A549 (cell line): ENCODE measurements around the gene LIN37. TPM values are rescaled to one million over a fixed set of nuclear protein-coding genes. Genes with fewer than 3 reads are reported as not detected.

Experiments used
- ATAC-seq, 2 experiments: fragments of 200-7000 bp in 1 of 2; fragments of >200 bp in 1 of 2; cut with Nextera tagmentation in 1 of 2; cut with Tn5 transposase in 1 of 2; 3 replicates each; pipeline versions ENCODE4 v1.8.0 to v1.9.1; 2018 to 2020; ENCODE audit warnings: mild to moderate bottlenecking in 1 of 2, moderate library complexity in 1 of 2
- CTCF ChIA-PET: fragments of 300-600 bp; sonication (Branson Sonifier 250); formaldehyde crosslinking; extraction: SDS; loops from one replicate; lab custom pipeline; 2021; ENCODE audit warnings: antibody characterized with exemption, inconsistent platforms; lab: Yijun Ruan, JAX
- POLR2A ChIA-PET: fragments of 350-600 bp; formaldehyde crosslinking; extraction: SDS; loops from one replicate; lab custom pipeline; 2021; ENCODE audit warnings: antibody characterized with exemption, inconsistent platforms; lab: Yijun Ruan, JAX
- DNase-seq, 2 experiments: peaks; one replicate each; pipeline versions ENCODE4 v3.0.0 to v3.0.0-alpha.2; 2011 to 2016; ENCODE audit warnings: low read depth in 1 of 2, low spot score in 1 of 2
- FAIRE-seq: peaks from 2 replicates; lab custom pipeline; 2011; peaks lifted over from hg19 to GRCh38; lab: Jason Lieb, UNC
- H3K27ac ChIP-seq, 2 experiments: fragments of >200 bp; sonication (Bioruptor Twin); formaldehyde crosslinking; 3 replicates each; pipeline ENCODE4 v1.5.1; 2016 to 2017
- H3K4me1 ChIP-seq: fragments of >200 bp; sonication (Bioruptor Twin); formaldehyde crosslinking; 3 replicates; pipeline ENCODE4 v1.6.1; 2016
- H3K4me2 ChIP-seq: fragments of >200 bp; sonication (Bioruptor Twin); formaldehyde crosslinking; 3 replicates; pipeline ENCODE4 v1.6.1; 2016
- H3K4me3 ChIP-seq: fragments of >200 bp; sonication (Bioruptor Twin); formaldehyde crosslinking; 3 replicates; pipeline ENCODE4 v1.5.1; 2016
- H3K9me3 ChIP-seq: fragments of >200 bp; sonication (Bioruptor Twin); formaldehyde crosslinking; 3 replicates; pipeline ENCODE4 v1.6.1; 2016
- CHD2 ChIP-seq: fragments of 150-350 bp; IDR thresholded peaks from 2 replicates; pipeline ENCODE4 v1.6.1; 2014; ENCODE audit warnings: low read length; ENCODE audit not compliant: partially characterized antibody
- E2F6 ChIP-seq: IDR thresholded peaks from 2 replicates; pipeline ENCODE4 v1.6.1; 2012; ENCODE audit warnings: low read depth, borderline replicate concordance
- EHMT2 ChIP-seq: fragments of 200-600 bp; sonication (generic); IDR thresholded peaks from 2 replicates; pipeline ENCODE4 v1.6.1; 2016; ENCODE audit warnings: antibody characterized with exemption, low read depth, mild to moderate bottlenecking, moderate library complexity
- FOSL2 ChIP-seq, 2 experiments: fragments of 450-650 bp in 1 of 2; fragments of >200 bp in 1 of 2; sonication (Bioruptor Twin) in 1 of 2; formaldehyde crosslinking; IDR thresholded peaks; 2 replicates each; pipeline versions ENCODE4 v1.5.0 to v1.6.1; 2016 to 2020; ENCODE audit warnings: mild to moderate bottlenecking in 1 of 2, moderate library complexity in 1 of 2
- FOXS1 ChIP-seq: fragments of 250-450 bp; sonication (Bioruptor Pico); IDR thresholded peaks from 2 replicates; pipeline ENCODE4 v1.5.0; 2020; ENCODE audit warnings: mild to moderate bottlenecking, moderate library complexity
- GATA3 ChIP-seq: IDR thresholded peaks from 2 replicates; pipeline ENCODE4 v1.6.1; 2012; ENCODE audit warnings: borderline replicate concordance
- HES2 ChIP-seq: fragments of >200 bp; sonication (Bioruptor Twin); formaldehyde crosslinking; IDR thresholded peaks from 2 replicates; pipeline ENCODE4 v1.6.1; 2016
- HOXB5 ChIP-seq: fragments of 250-450 bp; sonication (Bioruptor Pico); IDR thresholded peaks from 2 replicates; pipeline ENCODE4 v1.5.0; 2020; ENCODE audit warnings: mild to moderate bottlenecking, moderate library complexity
- JUN ChIP-seq, 2 experiments: fragments of >200 bp; sonication (Bioruptor Twin); formaldehyde crosslinking; IDR thresholded peaks; 2 replicates in 1 of 2; 3 replicates in 1 of 2; pipeline ENCODE4 v1.6.1; 2016 to 2017
- JUNB ChIP-seq: fragments of >200 bp; sonication (Bioruptor Twin); formaldehyde crosslinking; IDR thresholded peaks from 2 replicates; pipeline ENCODE4 v1.6.1; 2016
- KDM5A ChIP-seq: fragments of 200-600 bp; sonication (generic); IDR thresholded peaks from 2 replicates; pipeline ENCODE4 v1.6.1; 2016; ENCODE audit warnings: antibody characterized with exemption, mild to moderate bottlenecking
- REST ChIP-seq: fragments of 200-600 bp; sonication (generic); IDR thresholded peaks from 2 replicates; pipeline ENCODE4 v1.6.1; 2016; ENCODE audit warnings: antibody characterized with exemption, mild to moderate bottlenecking, moderate library complexity
- SREBF2 ChIP-seq: fragments of 450-650 bp; IDR thresholded peaks from 2 replicates; pipeline ENCODE4 v1.6.1; 2014; ENCODE audit warnings: mild to moderate bottlenecking, moderate library complexity
- USF2 ChIP-seq: fragments of 450-650 bp; IDR thresholded peaks from 2 replicates; pipeline ENCODE4 v1.6.1; 2014; ENCODE audit warnings: antibody characterized with exemption
- ZC3H11A ChIP-seq: fragments of 450-650 bp; IDR thresholded peaks from 2 replicates; pipeline ENCODE4 v1.6.1; 2014; ENCODE audit warnings: antibody characterized with exemption, mild to moderate bottlenecking
- ZFP36 ChIP-seq: fragments of 450-650 bp; IDR thresholded peaks from 2 replicates; pipeline ENCODE4 v1.6.1; 2014; ENCODE audit warnings: borderline replicate concordance; ENCODE audit not compliant: partially characterized antibody
- WGBS: methylation state at CpG from one replicate; pipeline ENCODE4 v1.1.6; 2017; ENCODE audit errors: missing lambda C conversion rate; 5-methylcytosine and 5-hydroxymethylcytosine counted together
- polyA plus RNA-seq, 4 experiments: library from polyadenylated mRNA; depleted of rRNA in 3 of 4; stranded (reverse); fragments of >200 nt; fragmentation: RNase III in 1 of 4; extraction: RNeasy Plus Mini Kit Qiagen cat#74134 plus additional on column Dnase treatment in 1 of 4; gene quantifications; 2 replicates in 3 of 4; 3 replicates in 1 of 4; pipeline ENCODE4 v1.2.3, GENCODE V29; 2011 to 2017
- TF ChIP-seq, protein P1 (sequence below): fragments of 250-450 bp; sonication (Bioruptor Pico); IDR thresholded peaks from 2 replicates; pipeline ENCODE4 v1.5.0; 2020; ENCODE audit warnings: low read depth, mild to moderate bottlenecking, moderate library complexity
- TF ChIP-seq, protein P2 (sequence below): fragments of >200 bp; sonication (Bioruptor Twin); formaldehyde crosslinking; IDR thresholded peaks from 3 replicates; pipeline ENCODE4 v1.5.1; 2016

The LIN37 gene
- polyA plus RNA-seq, 2 of the 4 experiments (the other 2 are of a cell fraction), result 8.1 to 23.1 TPM

DNA sequence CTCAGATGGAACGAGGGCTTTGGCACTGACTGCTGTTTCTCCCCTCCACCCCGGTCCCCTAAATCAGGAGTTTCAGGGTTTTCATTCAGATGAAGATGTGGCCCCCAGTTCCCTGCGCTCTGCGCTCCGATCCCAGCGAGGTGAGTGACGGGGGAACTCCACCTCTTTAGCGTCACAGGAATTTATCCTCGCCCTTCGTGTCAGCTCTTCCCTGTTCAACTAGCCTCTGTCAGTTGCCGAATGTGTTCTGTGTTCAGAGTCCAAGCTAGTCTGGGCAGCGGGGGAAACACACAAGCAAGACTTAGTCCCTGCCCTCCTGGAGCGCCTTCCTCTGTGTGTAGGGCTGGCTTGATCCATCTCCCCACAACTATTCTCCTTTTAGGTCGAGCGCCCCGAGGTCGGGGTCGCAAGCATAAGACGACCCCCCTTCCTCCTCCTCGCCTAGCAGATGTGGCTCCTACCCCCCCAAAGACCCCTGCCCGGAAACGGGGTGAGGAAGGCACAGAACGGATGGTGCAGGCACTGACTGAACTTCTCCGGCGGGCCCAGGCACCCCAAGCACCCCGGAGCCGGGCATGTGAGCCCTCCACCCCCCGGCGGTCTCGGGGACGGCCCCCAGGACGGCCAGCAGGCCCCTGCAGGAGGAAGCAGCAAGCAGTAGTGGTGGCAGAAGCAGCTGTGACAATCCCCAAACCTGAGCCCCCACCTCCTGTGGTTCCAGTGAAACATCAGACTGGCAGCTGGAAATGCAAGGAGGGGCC lies 28.8 kb upstream of the LIN37 start:
- FAIRE-seq, result peak; percentile 39
- CTCF ChIA-PET, result interaction anchor here (0.8 to 5.0 kb wide), 10 partner anchors 13 to 213 kb away, joined by 3 to 29 read pairs (median 6); partner anchors contain the start of genes PSENEN and U2AF1L4

More for the DNA sequence above, 28.8 kb upstream of the LIN37 start:
- ATAC-seq (no peak), DNase-seq (no peak)
- Histone ChIP-seq H3K4me1 (peaks cover 20% of the 10 kb centered on the region), H3K4me3 (peak overlapping the region; percentile 87), H3K27ac (peak overlapping the region in 1 of 2 experiments; percentile 91; a peak in 3 of 6 replicates), H3K4me2 (peak overlapping the region; percentile 98), H3K9me3 (no peaks in the 10 kb centered on the region)
- WGBS, result 92% methylated on average over 32 of the region's 32 CpGs
- TF ChIP-seq, protein P1, sequence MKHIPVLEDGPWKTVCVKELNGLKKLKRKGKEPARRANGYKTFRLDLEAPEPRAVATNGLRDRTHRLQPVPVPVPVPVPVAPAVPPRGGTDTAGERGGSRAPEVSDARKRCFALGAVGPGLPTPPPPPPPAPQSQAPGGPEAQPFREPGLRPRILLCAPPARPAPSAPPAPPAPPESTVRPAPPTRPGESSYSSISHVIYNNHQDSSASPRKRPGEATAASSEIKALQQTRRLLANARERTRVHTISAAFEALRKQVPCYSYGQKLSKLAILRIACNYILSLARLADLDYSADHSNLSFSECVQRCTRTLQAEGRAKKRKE, result no peak
- TF ChIP-seq JUNB, result no peak
- no peak for TF ChIP-seq ZC3H11A
- no peak for TF ChIP-seq KDM5A
- no peak for TF ChIP-seq E2F6
- no peak for TF ChIP-seq ZFP36
- no peak for TF ChIP-seq USF2
- no peak for TF ChIP-seq EHMT2
- TF ChIP-seq FOXS1 (CRISPR knock-in tag), result no peak
- TF ChIP-seq, protein P2, sequence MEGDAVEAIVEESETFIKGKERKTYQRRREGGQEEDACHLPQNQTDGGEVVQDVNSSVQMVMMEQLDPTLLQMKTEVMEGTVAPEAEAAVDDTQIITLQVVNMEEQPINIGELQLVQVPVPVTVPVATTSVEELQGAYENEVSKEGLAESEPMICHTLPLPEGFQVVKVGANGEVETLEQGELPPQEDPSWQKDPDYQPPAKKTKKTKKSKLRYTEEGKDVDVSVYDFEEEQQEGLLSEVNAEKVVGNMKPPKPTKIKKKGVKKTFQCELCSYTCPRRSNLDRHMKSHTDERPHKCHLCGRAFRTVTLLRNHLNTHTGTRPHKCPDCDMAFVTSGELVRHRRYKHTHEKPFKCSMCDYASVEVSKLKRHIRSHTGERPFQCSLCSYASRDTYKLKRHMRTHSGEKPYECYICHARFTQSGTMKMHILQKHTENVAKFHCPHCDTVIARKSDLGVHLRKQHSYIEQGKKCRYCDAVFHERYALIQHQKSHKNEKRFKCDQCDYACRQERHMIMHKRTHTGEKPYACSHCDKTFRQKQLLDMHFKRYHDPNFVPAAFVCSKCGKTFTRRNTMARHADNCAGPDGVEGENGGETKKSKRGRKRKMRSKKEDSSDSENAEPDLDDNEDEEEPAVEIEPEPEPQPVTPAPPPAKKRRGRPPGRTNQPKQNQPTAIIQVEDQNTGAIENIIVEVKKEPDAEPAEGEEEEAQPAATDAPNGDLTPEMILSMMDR, result no peak
- no peak for TF ChIP-seq HES2
- no peak for TF ChIP-seq REST
- no peak for TF ChIP-seq FOSL2 (IDR thresholded peaks at IDR 0.05)
- no peak for TF ChIP-seq FOSL2 (CRISPR knock-in tag; IDR thresholded peaks at IDR 0.05)
- TF ChIP-seq HOXB5, result no peak
- no peak for TF ChIP-seq CHD2
- TF ChIP-seq JUN (IDR thresholded peaks at IDR 0.05), result no peak
- TF ChIP-seq SREBF2, result no peak
- TF ChIP-seq GATA3, result no peak
- POLR2A ChIA-PET, result interaction anchor here (1.3 to 1.5 kb wide), 3 partner anchors 13 to 29 kb away, joined by 3 to 6 read pairs (median 3); partner anchors contain the start of gene LIN37
